Measurements from ENCODE around the gene SEC24D. TPM values are rescaled to one million over a fixed set of nuclear protein-coding genes. Genes with fewer than 3 reads are reported as not detected.

Gene SEC24D
- total RNA-seq, 1 donor from 2014 or later: 12.2 TPM

- ATAC-seq (no peak), DNase-seq (ENCODE audit: missing footprints) (no peak)
- intact Hi-C loops (cut with DNase I): no loop called here
Measured at GRCh38 chr4:118711052-118711451, 124.9 kb downstream of the SEC24D start.

- intact Hi-C loops (cut with DNase I): no loop called here
- DNase-seq (ENCODE audit: missing footprints) (no peak), ATAC-seq (no peak)
Measured at GRCh38 chr4:118703118-118703517, 132.8 kb downstream of the SEC24D start.

- ATAC-seq (peak; percentile 98), DNase-seq (ENCODE audit: missing footprints) (peak; percentile 94)
- intact Hi-C loops (cut with DNase I): loop anchor here (10.0 kb wide), 1 partner anchor 400 kb away; no protein-coding TSS in a partner anchor
Measured at GRCh38 chr4:118684873-118685811, 150.8 kb downstream of the SEC24D start, which contains the start of gene METTL14. TSS of gene METTL14 (plus strand) at chr4:118685392. CDS start at chr4:118685535, 143 bp downstream.

GRCh38 chr4:118683513-118683912 is 152.4 kb downstream of the SEC24D start:
- intact Hi-C loops (cut with DNase I): loop anchor here (10.0 kb wide), 1 partner anchor 399 kb away; no protein-coding TSS in a partner anchor
- no peak for ATAC-seq
- DNase-seq (ENCODE audit: missing footprints): no peak

GRCh38 chr4:118682928-118683327 is 153.0 kb downstream of the SEC24D start:
- intact Hi-C loops (cut with DNase I): loop anchor here (10.0 kb wide), 1 partner anchor 398 kb away; no protein-coding TSS in a partner anchor

GRCh38 chr4:118680808-118681207 is 155.1 kb downstream of the SEC24D start:
- no peak for DNase-seq (ENCODE audit: missing footprints)
- intact Hi-C loops (cut with DNase I): loop anchor here (10.0 kb wide), 1 partner anchor 396 kb away; no protein-coding TSS in a partner anchor
- ATAC-seq: no peak

More at GRCh38 chr4:118682928-118683327, 153.0 kb downstream of the SEC24D start:
- no peak for ATAC-seq
- DNase-seq (ENCODE audit: missing footprints): no peak

GRCh38 chr4:118676128-118676527 is 159.8 kb downstream of the SEC24D start:
- intact Hi-C loops (cut with DNase I): no loop called here
- no peak for ATAC-seq
- DNase-seq (ENCODE audit: missing footprints): no peak

Other genes with a start within 250 kb of the SEC24D start
- gene METTL14, start 150.7 kb downstream of the SEC24D start, total RNA-seq: 27.4 TPM
- gene SYNPO2, start 52.7 kb upstream of the SEC24D start, total RNA-seq: 206 TPM

All from Right ventricle myocardium inferior (tissue), 1 donor.